Testis (tissue), 3 donors: ENCODE measurements around the gene ZBTB6. TPM values are rescaled to one million over a fixed set of nuclear protein-coding genes. Genes with fewer than 3 reads are reported as not detected.
"Not testable (repeated sequence)": the region's sequence is repeated elsewhere in the genome, so short reads cannot be mapped to it uniquely, and the experiment has no call there.

Experiments
- DNase-seq: peaks from one replicate; pipeline ENCODE4 v3.0.0-alpha.2; 2019
- H3K27ac ChIP-seq, 2 donors: fragments of 200-600 bp; sonication (generic); one replicate each; pipeline ENCODE4 v1.5.1; 2019
- H3K27me3 ChIP-seq: fragments of 200-600 bp; sonication (generic); one replicate; pipeline ENCODE4 v1.5.1; 2019
- H3K36me3 ChIP-seq: fragments of 200-600 bp; sonication (generic); one replicate; pipeline ENCODE4 v1.5.1; 2017; ENCODE audit warnings: low read depth; ENCODE audit errors: missing control alignments
- H3K4me1 ChIP-seq: fragments of 200-600 bp; sonication (generic); one replicate; pipeline ENCODE4 v1.5.1; 2019
- H3K4me3 ChIP-seq, 2 donors: fragments of 200-600 bp; sonication (generic); one replicate each; pipeline ENCODE4 v1.5.1; 2017 to 2019
- H3K9me3 ChIP-seq: fragments of 200-600 bp; sonication (generic); one replicate; pipeline ENCODE4 v1.5.1; 2017
- POLR2A ChIP-seq: fragments of 450-650 bp; IDR thresholded peaks from one replicate; pipeline ENCODE4 v1.6.1; 2017; ENCODE audit warnings: antibody characterized with exemption, mild to moderate bottlenecking, moderate library complexity
- WGBS, 2 donors: methylation state at CpG; one replicate each; pipeline ENCODE4 v1.1.5; 2018; 5-methylcytosine and 5-hydroxymethylcytosine counted together
- intact Hi-C: fragments of 100-400 bp; cut with DNase I; formaldehyde crosslinking; loops from one replicate; pipeline ENCODE4 v1.15.1; 2023; ENCODE audit warnings: low total_unique reads
- polyA plus RNA-seq: library from polyadenylated mRNA; stranded (reverse); fragments of 350-450 nt; fragmentation: Illumina TruSeq; extraction: RNeasy Lipid Tissue Mini Kit (QIAGEN cat#74804); gene quantifications from one replicate; pipeline ENCODE4 v1.2.3, GENCODE V29; 2014; ENCODE audit warnings: low read depth, low replicate concordance; ENCODE audit not compliant: insufficient read depth
- total RNA-seq, 2 donors: library from RNA; depleted of rRNA; stranded (reverse); fragments of >200 nt; gene quantifications; one replicate each; pipeline ENCODE4 v1.2.3, GENCODE V29; 2016
- TF ChIP-seq, protein P1 (sequence below), 3 experiments: fragments of 450-650 bp in 2 of 3; fragments of 200-600 bp in 1 of 3; sonication (generic) in 1 of 3; IDR thresholded peaks; one replicate each; pipeline ENCODE4 v1.5.1; 2016 to 2019; ENCODE audit warnings: antibody characterized with exemption in 3 of 3, mild to moderate bottlenecking in 2 of 3, moderate library complexity in 1 of 3

The ZBTB6 gene
- total and polyA plus RNA-seq, 3 donors from 2014 or later: 7.2 to 9.2 (median 9.1) TPM

- 90 to 100% methylated on average over 1 of the region's 1 CpG for WGBS, 2 donors
- TF ChIP-seq, protein P1, sequence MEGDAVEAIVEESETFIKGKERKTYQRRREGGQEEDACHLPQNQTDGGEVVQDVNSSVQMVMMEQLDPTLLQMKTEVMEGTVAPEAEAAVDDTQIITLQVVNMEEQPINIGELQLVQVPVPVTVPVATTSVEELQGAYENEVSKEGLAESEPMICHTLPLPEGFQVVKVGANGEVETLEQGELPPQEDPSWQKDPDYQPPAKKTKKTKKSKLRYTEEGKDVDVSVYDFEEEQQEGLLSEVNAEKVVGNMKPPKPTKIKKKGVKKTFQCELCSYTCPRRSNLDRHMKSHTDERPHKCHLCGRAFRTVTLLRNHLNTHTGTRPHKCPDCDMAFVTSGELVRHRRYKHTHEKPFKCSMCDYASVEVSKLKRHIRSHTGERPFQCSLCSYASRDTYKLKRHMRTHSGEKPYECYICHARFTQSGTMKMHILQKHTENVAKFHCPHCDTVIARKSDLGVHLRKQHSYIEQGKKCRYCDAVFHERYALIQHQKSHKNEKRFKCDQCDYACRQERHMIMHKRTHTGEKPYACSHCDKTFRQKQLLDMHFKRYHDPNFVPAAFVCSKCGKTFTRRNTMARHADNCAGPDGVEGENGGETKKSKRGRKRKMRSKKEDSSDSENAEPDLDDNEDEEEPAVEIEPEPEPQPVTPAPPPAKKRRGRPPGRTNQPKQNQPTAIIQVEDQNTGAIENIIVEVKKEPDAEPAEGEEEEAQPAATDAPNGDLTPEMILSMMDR (IDR thresholded peaks at IDR 0.05): no peak
- no peak for TF ChIP-seq POLR2A
Observed at GRCh38 chr9:122897969-122898368, 15.2 kb downstream of the ZBTB6 start.

DNA sequence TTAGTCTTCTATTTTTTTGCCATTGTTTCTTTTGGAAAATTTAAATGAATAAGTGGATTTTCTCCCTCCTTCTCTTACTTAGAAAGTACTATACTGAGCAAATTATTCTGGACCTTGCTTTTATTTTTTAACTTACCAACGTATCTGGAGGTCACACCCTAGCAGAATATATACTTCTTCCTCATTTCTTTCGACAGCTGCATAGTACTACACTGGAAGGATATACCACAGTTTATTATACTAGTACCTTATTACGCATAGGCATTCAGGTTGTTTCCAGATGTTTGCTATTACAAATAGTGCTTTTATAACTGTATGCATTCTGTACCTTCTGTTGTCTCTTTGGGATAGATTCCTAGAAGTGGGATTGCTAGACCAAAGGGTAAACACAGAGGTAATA, 24.6 kb downstream of the ZBTB6 start:
- intact Hi-C loops: no loop called here
- no peak overlapping the region for H3K27ac ChIP-seq
- no peaks in the 10 kb centered on the region for H3K27me3 ChIP-seq
- DNase-seq: no peak
- TF ChIP-seq, protein P1 (IDR thresholded peaks at IDR 0.05): no peak
- TF ChIP-seq POLR2A: no peak
- no peak overlapping the region for H3K4me3 ChIP-seq
- 80 to 82% methylated on average over 3 of the region's 3 CpGs for WGBS, 2 donors
- no peaks in the 10 kb centered on the region for H3K36me3 ChIP-seq
- H3K9me3 ChIP-seq: no peaks in the 10 kb centered on the region
- H3K4me1 ChIP-seq: no peaks in the 10 kb centered on the region

More at GRCh38 chr9:122897969-122898368, 15.2 kb downstream of the ZBTB6 start:
- no peaks in the 10 kb centered on the region for H3K36me3 ChIP-seq
- no peak overlapping the region for H3K4me3 ChIP-seq
- intact Hi-C loops: no loop called here
- peaks cover 4% of the 10 kb centered on the region for H3K4me1 ChIP-seq
- no peak overlapping the region for H3K27ac ChIP-seq
- H3K27me3 ChIP-seq: no peaks in the 10 kb centered on the region
- H3K9me3 ChIP-seq: no peaks in the 10 kb centered on the region
- no peak for DNase-seq

GRCh38 chr9:122883125-122883524, 30.0 kb downstream of the ZBTB6 start:
- WGBS, 2 donors: 92 to 94% methylated on average over 2 of the region's 2 CpGs
- peaks cover 11% of the 10 kb centered on the region for H3K4me1 ChIP-seq
- no peaks in the 10 kb centered on the region for H3K36me3 ChIP-seq
- no peaks in the 10 kb centered on the region for H3K9me3 ChIP-seq
- H3K27me3 ChIP-seq: no peaks in the 10 kb centered on the region
- intact Hi-C loops: no loop called here
- no peak for DNase-seq
- no peak overlapping the region for H3K27ac ChIP-seq
- H3K4me3 ChIP-seq: no peak overlapping the region
- TF ChIP-seq, protein P1 (IDR thresholded peaks at IDR 0.05): no peak
- TF ChIP-seq POLR2A: no peak

GRCh38 chr9:122879443-122879842, 33.7 kb downstream of the ZBTB6 start:
- intact Hi-C loops: no loop called here
- H3K36me3 ChIP-seq: no peaks in the 10 kb centered on the region
- H3K9me3 ChIP-seq: no peaks in the 10 kb centered on the region
- 58 to 74% methylated on average over 2 of the region's 2 CpGs for WGBS, 2 donors
- H3K4me3 ChIP-seq: no peak overlapping the region
- H3K4me1 ChIP-seq: peaks cover 11% of the 10 kb centered on the region
- H3K27me3 ChIP-seq: no peaks in the 10 kb centered on the region
- DNase-seq: no peak
- H3K27ac ChIP-seq: no peak overlapping the region
- TF ChIP-seq POLR2A: no peak
- TF ChIP-seq, protein P1 (IDR thresholded peaks at IDR 0.05): no peak

GRCh38 chr9:122875523-122875922, 37.6 kb downstream of the ZBTB6 start:
- H3K27me3 ChIP-seq: no peaks in the 10 kb centered on the region
- no peaks in the 10 kb centered on the region for H3K36me3 ChIP-seq
- no peaks in the 10 kb centered on the region for H3K4me1 ChIP-seq
- 82 to 84% methylated on average over 1 of the region's 1 CpG for WGBS, 2 donors
- H3K27ac ChIP-seq: no peak overlapping the region
- no peak for TF ChIP-seq POLR2A
- TF ChIP-seq, protein P1 (IDR thresholded peaks at IDR 0.05): no peak
- H3K9me3 ChIP-seq: no peaks in the 10 kb centered on the region
- DNase-seq: no peak
- intact Hi-C loops: no loop called here
- H3K4me3 ChIP-seq: no peak overlapping the region

GRCh38 chr9:122867276-122867675, 45.8 kb downstream of the ZBTB6 start:
- H3K9me3 ChIP-seq, H3K4me1 ChIP-seq, H3K27me3 ChIP-seq, DNase-seq, H3K27ac ChIP-seq, H3K36me3 ChIP-seq, H3K4me3 ChIP-seq, intact Hi-C loops: not testable (repeated sequence)
- 95% methylated on average over 7 of the region's 27 CpGs; no CpG with 5 or more reads in 1 of the 2 donors for WGBS, 2 donors
